Measurements from ENCODE around the gene ENGASE. TPM values are rescaled to one million over a fixed set of nuclear protein-coding genes. Genes with fewer than 3 reads are reported as not detected.

The ENGASE gene
- total and polyA plus RNA-seq, 8 donors = 13.9 to 86.5 (median 21.6) TPM

- WGBS, 2 donors = 48 to 63% methylated on average over 7 of the region's 7 CpGs
- peaks cover 0 to 8% (median 0%) of the 10 kb centered on the region in 4 donors for H3K27me3 ChIP-seq
- no peaks in the 10 kb centered on the region for H3K36me3 ChIP-seq
- intact Hi-C loops (cut with DNase I) = no loop called here
- H3K4me1 ChIP-seq = no peaks in the 10 kb centered on the region
- FAIRE-seq (no peak), ATAC-seq (no peak), DNase-seq (no peak)
- H3K27ac ChIP-seq = no peak overlapping the region
- no peaks in the 10 kb centered on the region for H3K9me3 ChIP-seq
- no peak overlapping the region for H3K4me3 ChIP-seq
- TF ChIP-seq CTCF (IDR thresholded peaks at IDR 0.05) = no peak
Measured at GRCh38 chr17:79102214-79102613, 27.6 kb downstream of the ENGASE start.

GRCh38 chr17:79104898-79105600, 30.4 kb downstream of the ENGASE start:
- intact Hi-C loops (cut with DNase I) = no loop called here
- TF ChIP-seq CTCF (IDR thresholded peaks at IDR 0.05) = no peak

GRCh38 chr17:79105937-79106336, 31.3 kb downstream of the ENGASE start:
- Histone ChIP-seq H3K4me1 (no peaks in the 10 kb centered on the region), H3K27ac (no peak overlapping the region), H3K27me3 (peaks cover 0 to 5% (median 0%) of the 10 kb centered on the region in 4 donors), H3K4me3 (no peak overlapping the region), H3K9me3 (no peaks in the 10 kb centered on the region), H3K36me3 (no peaks in the 10 kb centered on the region)
- FAIRE-seq = no peak
- WGBS, 2 donors = 62 to 70% methylated on average over 14 of the region's 14 CpGs
- intact Hi-C loops (cut with DNase I) = no loop called here
- no peak for DNase-seq
- no peak for ATAC-seq
- TF ChIP-seq CTCF (IDR thresholded peaks at IDR 0.05) = no peak

More at GRCh38 chr17:79104898-79105600, 30.4 kb downstream of the ENGASE start:
- DNase-seq (no peak), FAIRE-seq (no peak), ATAC-seq (no peak)
- WGBS, 2 donors = 66 to 72% methylated on average over 12 of the region's 12 CpGs
- Histone ChIP-seq H3K27ac (no peak overlapping the region), H3K9me3 (no peaks in the 10 kb centered on the region), H3K4me1 (no peaks in the 10 kb centered on the region), H3K36me3 (no peaks in the 10 kb centered on the region), H3K27me3 (peaks cover 0 to 8% (median 0%) of the 10 kb centered on the region in 4 donors), H3K4me3 (no peak overlapping the region)

- Histone ChIP-seq H3K27me3 (peaks cover 0 to 5% (median 0%) of the 10 kb centered on the region in 4 donors), H3K4me3 (no peak overlapping the region), H3K36me3 (no peaks in the 10 kb centered on the region), H3K9me3 (no peaks in the 10 kb centered on the region), H3K4me1 (no peaks in the 10 kb centered on the region), H3K27ac (no peak overlapping the region)
- no peak for TF ChIP-seq CTCF (IDR thresholded peaks at IDR 0.05)
- DNase-seq = no peak
- no peak for FAIRE-seq
- 71 to 80% methylated on average over 11 of the region's 11 CpGs for WGBS, 2 donors
- ATAC-seq = no peak
- intact Hi-C loops (cut with DNase I) = no loop called here
Measured at GRCh38 chr17:79106958-79107357, 32.3 kb downstream of the ENGASE start.

- Histone ChIP-seq H3K9me3 (no peaks in the 10 kb centered on the region), H3K27ac (no peak overlapping the region), H3K36me3 (no peaks in the 10 kb centered on the region), H3K4me1 (no peaks in the 10 kb centered on the region), H3K4me3 (no peak overlapping the region), H3K27me3 (peaks cover 0 to under 1% (median 0%) of the 10 kb centered on the region in 4 donors)
- no peak for ATAC-seq
- 72 to 80% methylated on average over 25 of the region's 25 CpGs for WGBS, 2 donors
- FAIRE-seq = no peak
- TF ChIP-seq CTCF (IDR thresholded peaks at IDR 0.05) = no peak
- DNase-seq = no peak
- intact Hi-C loops (cut with DNase I) = no loop called here
Measured at GRCh38 chr17:79107499-79108231, 33.0 kb downstream of the ENGASE start.
